ENCODE measurements around the gene DNAI7. TPM values are rescaled to one million over a fixed set of nuclear protein-coding genes. Genes with fewer than 3 reads are reported as not detected.

The DNAI7 gene
- total and polyA plus RNA-seq, 2 of the 8 experiments (the other 6 are each of a cell fraction or from before 2014, with no cell fraction given): 0.12 to 0.28 TPM

DNA sequence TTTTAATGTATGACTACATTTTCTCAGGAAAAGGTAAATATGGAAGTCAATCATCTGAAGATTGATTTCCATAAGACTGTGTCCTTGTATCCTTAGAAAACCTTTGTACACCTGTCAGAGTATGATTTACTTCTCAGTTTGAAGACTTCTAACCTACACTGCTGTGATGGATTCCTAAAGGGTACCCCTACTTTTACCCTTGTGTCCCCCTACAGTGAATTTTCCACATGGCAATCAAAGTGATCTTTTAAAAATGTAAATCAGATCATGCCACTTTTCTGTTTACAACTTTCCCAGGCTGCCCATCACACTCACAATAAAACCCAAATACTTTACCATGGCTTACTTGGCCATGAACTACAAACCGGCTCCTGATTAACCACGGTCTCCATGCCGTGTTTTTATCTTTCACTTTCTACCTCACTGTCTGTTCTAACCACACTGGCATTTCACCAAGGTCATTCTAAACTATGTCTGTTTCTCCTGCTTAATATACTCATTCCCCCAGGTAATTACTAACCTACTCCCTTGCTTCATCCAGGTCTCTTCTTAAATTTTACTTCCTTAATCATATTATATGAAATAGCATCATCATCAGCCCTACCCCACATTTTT, 8.1 kb downstream of the DNAI7 start:
- no peak overlapping the region for H4K5ac ChIP-seq (ENCODE audit: insufficient read length, low read depth, low read length)
- H4K8ac ChIP-seq (ENCODE audit: extremely low read depth, insufficient read depth, low read length): no peak overlapping the region
- H2BK120ac ChIP-seq (replicated peaks; ENCODE audit: low read depth, low read length): no peak overlapping the region
- no peaks in the 10 kb centered on the region for H3K79me2 ChIP-seq (ENCODE audit: control insufficient read depth in 1 of 2, insufficient read depth in 2 of 2, low read length in 2 of 2)
- no peak overlapping the region for H3K9ac ChIP-seq (replicated peaks in 1 of 4; ENCODE audit: extremely low read depth in 1 of 4, low read depth in 3 of 4, low read length in 3 of 4)
- CTCF ChIA-PET (ENCODE audit: partially characterized antibody): interaction anchor here (0.6 to 0.7 kb wide), 2 partner anchors 11 to 1711 kb away, joined by 3 read pairs; no protein-coding TSS in a partner anchor
- no peak overlapping the region for H2BK12ac ChIP-seq (ENCODE audit: low read depth, low read length)
- TF ChIP-seq SRF (IDR thresholded peaks at IDR 0.05; ENCODE audit: low read depth, low read length) (no peak), TEAD4 (IDR thresholded peaks at IDR 0.05; ENCODE audit: low read depth, low read length) (no peak), BCL11A (IDR thresholded peaks at IDR 0.05; ENCODE audit: low read depth in 2 of 2, low read length in 2 of 2) (no peak), POLR2AphosphoS5 (IDR thresholded peaks at IDR 0.05; ENCODE audit: low read depth, low read length) (no peak), CHD2 (IDR thresholded peaks at IDR 0.05; ENCODE audit: low read length) (no peak), ZNF274 (IDR thresholded peaks at IDR 0.05; ENCODE audit: borderline replicate concordance, extremely low read depth, low read length) (no peak), RBBP5 (IDR thresholded peaks at IDR 0.05; ENCODE audit: borderline replicate concordance, low read depth, low read length) (no peak), CTBP2 (IDR thresholded peaks at IDR 0.05; ENCODE audit: borderline replicate concordance, insufficient read depth, insufficient read length, low read length) (no peak), EZH2 (IDR thresholded peaks at IDR 0.05; ENCODE audit: low read depth, low read length, severe bottlenecking) (no peak)
- no peaks in the 10 kb centered on the region for H3K79me1 ChIP-seq (ENCODE audit: low read depth, low read length)
- H3K36me3 ChIP-seq (ENCODE audit: control insufficient read depth in 2 of 4, insufficient read depth in 4 of 4, low read length in 3 of 4): no peaks in the 10 kb centered on the region
- DNase-seq (ENCODE audit: low read depth in 1 of 2, low spot score in 2 of 2) (no peak), FAIRE-seq (no peak)
- no peak overlapping the region for H4K91ac ChIP-seq (replicated peaks; ENCODE audit: insufficient read length, low read length)
- H3K27ac ChIP-seq (ENCODE audit: low read depth, low read length): no peak overlapping the region
- no peak overlapping the region for H3K4me2 ChIP-seq (ENCODE audit: insufficient read depth in 1 of 2, low read depth in 2 of 2, low read length in 2 of 2)
- WGBS, 2 experiments (ENCODE audit: extremely low coverage in 1 of 2, insufficient coverage in 1 of 2, insufficient read length in 1 of 2, insufficient replicate concordance in 2 of 2, low coverage in 1 of 2, low lambda C conversion rate in 2 of 2, missing lambda C conversion rate in 1 of 2): 93% methylated on average over 3 of the region's 3 CpGs; no CpG with 5 or more reads in 1 of the 2 experiments
- POLR2A ChIA-PET (ENCODE audit: partially characterized antibody): no interaction called here
- no peak overlapping the region for H3K23ac ChIP-seq (ENCODE audit: insufficient read length)
- H3K23me2 ChIP-seq (ENCODE audit: low read depth, low read length): no peaks in the 10 kb centered on the region
- no peak overlapping the region for H3K18ac ChIP-seq (ENCODE audit: extremely low read depth, low read length)
- H2BK20ac ChIP-seq (ENCODE audit: low read length): no peak overlapping the region
- no peaks in the 10 kb centered on the region for H3K27me3 ChIP-seq (replicated peaks in 1 of 4; ENCODE audit: control insufficient read depth in 3 of 4, extremely low read depth in 1 of 4, insufficient read depth in 3 of 4, low read length in 3 of 4)
- no peak overlapping the region for H2BK15ac ChIP-seq (ENCODE audit: low read length)
- H2AK5ac ChIP-seq (ENCODE audit: low read depth, low read length): no peak overlapping the region
- no peaks in the 10 kb centered on the region for H4K20me1 ChIP-seq (replicated peaks in 1 of 2; ENCODE audit: control insufficient read depth in 1 of 2, insufficient read depth in 2 of 2, low read length in 2 of 2)
- H3K4me3 ChIP-seq (ENCODE audit: extremely low read depth in 1 of 4, insufficient read depth in 2 of 4, low read depth in 3 of 4, low read length in 4 of 4): no peak overlapping the region
- H3K4me1 ChIP-seq (replicated peaks in 1 of 4; ENCODE audit: control insufficient read depth in 3 of 4, insufficient read depth in 4 of 4, low read length in 3 of 4): no peaks in the 10 kb centered on the region
- no peak overlapping the region for H2AFZ ChIP-seq (ENCODE audit: low read length)
- H2BK5ac ChIP-seq (ENCODE audit: low read depth, low read length): no peak overlapping the region
- H3K14ac ChIP-seq (ENCODE audit: insufficient read length): no peak overlapping the region
- no peak overlapping the region for H3K4ac ChIP-seq (replicated peaks; ENCODE audit: insufficient read length, low read depth, low read length)
- no peak overlapping the region for H3K56ac ChIP-seq (replicated peaks; ENCODE audit: insufficient read length, low read depth, low read length)
- no peaks in the 10 kb centered on the region for H3K9me3 ChIP-seq (ENCODE audit: insufficient read depth in 2 of 2, low read depth in 1 of 2, low read length in 1 of 2)
